Measurements from ENCODE around the gene MOBP. TPM values are rescaled to one million over a fixed set of nuclear protein-coding genes. Genes with fewer than 3 reads are reported as not detected.
"Not testable (repeated sequence)": the region's sequence is repeated elsewhere in the genome, so short reads cannot be mapped to it uniquely, and the experiment has no call there.

Gene MOBP
- total RNA-seq, 1 donor from 2014 or later = not detected

DNA sequence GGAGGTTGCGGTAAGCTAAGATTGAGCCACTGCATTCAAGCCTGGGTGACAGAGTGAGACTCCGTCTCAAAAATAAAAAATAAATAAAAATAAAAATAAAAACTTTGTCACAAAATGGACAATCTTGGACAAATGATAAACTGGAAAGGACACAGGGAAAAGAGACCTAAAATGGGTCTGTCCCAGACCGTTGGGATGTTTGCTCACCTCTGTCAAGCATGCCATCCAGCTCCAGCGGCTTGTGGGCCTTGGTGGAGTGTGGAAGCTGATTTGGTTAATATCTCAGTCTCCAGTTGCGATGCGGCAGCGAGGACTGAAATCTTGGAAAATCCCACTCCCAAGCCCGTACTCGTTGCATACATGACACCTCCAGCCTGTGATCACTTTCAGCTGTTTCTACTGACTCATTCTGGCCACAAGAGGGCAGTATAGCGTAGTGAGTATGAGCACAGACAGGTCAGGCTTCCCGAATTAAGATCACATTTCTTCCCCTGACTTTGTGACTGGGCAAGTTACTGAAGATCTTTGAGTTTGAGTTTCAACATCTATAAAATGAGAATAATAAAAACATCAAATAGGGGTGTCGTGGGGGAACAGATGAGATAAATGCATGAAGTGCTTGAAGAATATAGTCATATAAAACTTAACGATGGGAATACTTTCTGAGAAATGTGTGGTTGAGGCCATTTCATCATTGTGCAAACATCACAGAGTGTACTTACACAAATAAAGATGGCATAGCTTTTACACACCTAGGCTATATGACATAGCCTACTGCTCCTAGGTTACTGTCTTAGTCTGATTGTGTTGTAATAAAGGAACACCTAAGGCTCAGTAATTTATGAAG lies 19.6 kb upstream of the MOBP start:
- peak; percentile 93 for ATAC-seq
- DNase-seq = no peak
- intact Hi-C loops (cut with micrococcal nuclease) = loop anchor here (2.0 kb wide), 1 partner anchor 51 kb away; no protein-coding TSS in a partner anchor

GRCh38 chr3:39448506-39449233 lies 18.8 kb upstream of the MOBP start:
- ATAC-seq = no peak
- no peak for DNase-seq
- intact Hi-C loops (cut with micrococcal nuclease) = loop anchor here (2.0 kb wide), 1 partner anchor 50 kb away; no protein-coding TSS in a partner anchor

DNA sequence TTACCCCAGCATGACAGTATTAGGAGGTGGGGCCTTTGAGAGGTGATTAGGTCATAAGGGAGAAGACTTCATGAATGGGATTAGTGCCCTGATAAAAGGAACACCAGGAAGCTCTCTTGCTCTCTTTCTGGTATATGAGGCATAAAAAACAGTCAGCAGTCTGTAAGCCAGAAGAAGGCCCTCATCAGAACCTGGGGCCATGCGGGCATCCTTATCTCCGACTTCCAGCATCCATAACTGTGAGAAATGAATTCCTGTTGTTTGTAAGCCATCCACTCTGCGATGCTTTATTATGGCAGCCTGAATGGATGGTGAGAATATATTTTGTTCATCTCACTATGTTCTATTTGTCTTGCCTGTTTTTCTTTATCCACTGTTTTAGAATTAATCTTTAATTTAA lies 17.7 kb upstream of the MOBP start:
- ATAC-seq = no peak
- intact Hi-C loops (cut with micrococcal nuclease) = loop anchor here (2.0 kb wide), 1 partner anchor 49 kb away; no protein-coding TSS in a partner anchor
- DNase-seq = no peak

DNA sequence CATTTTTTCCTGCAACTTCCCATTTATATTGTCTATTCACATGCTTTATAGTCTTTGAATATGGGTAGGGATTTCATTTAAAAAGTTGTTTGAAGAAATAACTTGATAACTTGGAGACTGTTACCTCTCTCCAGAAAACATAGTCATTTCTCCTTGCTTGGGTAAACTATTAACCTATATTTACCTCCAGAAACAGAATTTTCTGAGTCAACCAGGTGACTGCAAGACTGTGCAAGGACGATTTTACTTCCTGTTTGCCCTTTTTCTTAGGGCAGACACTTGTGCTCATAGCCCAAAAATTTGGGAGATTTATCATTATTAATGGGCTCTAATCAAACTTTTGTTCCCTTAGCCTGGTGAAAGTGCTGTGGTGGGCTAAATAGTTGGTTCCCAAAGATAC lies 14.3 kb upstream of the MOBP start:
- ATAC-seq = no peak
- intact Hi-C loops (cut with micrococcal nuclease) = no loop called here
- DNase-seq = no peak

DNA sequence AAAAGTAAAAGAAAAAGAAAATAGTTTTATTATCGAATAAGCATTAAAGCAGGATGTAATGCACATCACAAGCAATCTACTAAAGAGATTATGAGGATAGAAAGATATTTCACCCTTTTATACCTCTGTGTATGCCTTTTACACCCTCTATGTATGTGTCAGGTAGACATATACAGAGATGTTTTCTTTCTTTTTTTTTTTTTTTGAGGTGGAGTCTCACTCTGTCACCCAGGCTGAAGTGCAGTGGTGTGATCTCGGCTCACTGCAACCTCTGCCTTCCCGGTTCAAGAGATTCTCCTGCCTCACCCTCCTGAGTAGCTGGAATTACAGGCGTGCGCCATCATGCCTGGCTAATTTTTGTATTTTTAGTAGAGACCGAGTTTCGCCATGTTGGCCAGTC lies 13.6 kb upstream of the MOBP start:
- intact Hi-C loops (cut with micrococcal nuclease); ATAC-seq; DNase-seq: not testable (repeated sequence)

- DNase-seq (no peak), ATAC-seq (no peak)
- intact Hi-C loops (cut with micrococcal nuclease) = no loop called here
These were observed 12.8 kb upstream of the MOBP start for GRCh38 chr3:39454591-39455217.

GRCh38 chr3:39456159-39456558 lies 11.3 kb upstream of the MOBP start:
- ATAC-seq = no peak
- no peak for DNase-seq
- intact Hi-C loops (cut with micrococcal nuclease) = no loop called here

- intact Hi-C loops (cut with micrococcal nuclease) = no loop called here
- no peak for DNase-seq
- ATAC-seq = no peak
These were observed 10.1 kb upstream of the MOBP start for GRCh38 chr3:39457361-39457760.

- DNase-seq; ATAC-seq; intact Hi-C loops (cut with micrococcal nuclease): not testable (repeated sequence)
These were observed 8.9 kb upstream of the MOBP start for GRCh38 chr3:39458579-39458978.

GRCh38 chr3:39460677-39461076 lies 6.8 kb upstream of the MOBP start:
- no peak for ATAC-seq

GRCh38 chr3:39463269-39463668 lies 4.2 kb upstream of the MOBP start:
- no peak for ATAC-seq

More at GRCh38 chr3:39460677-39461076, 6.8 kb upstream of the MOBP start:
- DNase-seq = no peak
- intact Hi-C loops (cut with micrococcal nuclease) = no loop called here

DNA sequence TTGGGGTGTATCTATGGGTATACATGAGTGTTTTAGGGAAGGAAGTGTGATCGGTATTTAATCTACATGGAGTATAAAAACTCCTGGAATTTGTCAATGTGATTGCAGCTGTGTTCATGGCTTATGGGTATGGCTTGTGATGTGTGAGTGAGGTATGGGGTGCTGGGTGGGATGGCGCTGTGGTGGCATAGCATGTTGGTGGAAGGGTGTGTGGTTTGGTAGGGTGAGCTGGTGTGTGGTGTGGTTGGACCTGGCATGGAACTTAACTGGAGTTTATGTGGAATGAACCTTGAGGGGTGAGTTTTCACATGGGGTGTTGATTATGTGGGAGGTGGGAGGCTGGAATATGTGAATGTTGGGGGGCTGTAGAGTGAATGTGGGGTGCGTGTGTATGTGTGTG lies 492 bp upstream of the MOBP start:
- no peak for ATAC-seq
- intact Hi-C loops (cut with micrococcal nuclease) = no loop called here
- DNase-seq = no peak

More at GRCh38 chr3:39463269-39463668, 4.2 kb upstream of the MOBP start:
- DNase-seq = no peak
- intact Hi-C loops (cut with micrococcal nuclease) = no loop called here

- no peak for DNase-seq
- ATAC-seq = no peak
- intact Hi-C loops (cut with micrococcal nuclease) = no loop called here
These were observed 592 bp downstream of the MOBP start for GRCh38 chr3:39468108-39468436.

GRCh38 chr3:39469258-39469657 lies 1.8 kb downstream of the MOBP start:
- intact Hi-C loops (cut with micrococcal nuclease) = no loop called here
- ATAC-seq (no peak), DNase-seq (no peak)

- DNase-seq = no peak
- intact Hi-C loops (cut with micrococcal nuclease) = no loop called here
These were observed 2.5 kb downstream of the MOBP start for GRCh38 chr3:39469945-39470344.

DNA sequence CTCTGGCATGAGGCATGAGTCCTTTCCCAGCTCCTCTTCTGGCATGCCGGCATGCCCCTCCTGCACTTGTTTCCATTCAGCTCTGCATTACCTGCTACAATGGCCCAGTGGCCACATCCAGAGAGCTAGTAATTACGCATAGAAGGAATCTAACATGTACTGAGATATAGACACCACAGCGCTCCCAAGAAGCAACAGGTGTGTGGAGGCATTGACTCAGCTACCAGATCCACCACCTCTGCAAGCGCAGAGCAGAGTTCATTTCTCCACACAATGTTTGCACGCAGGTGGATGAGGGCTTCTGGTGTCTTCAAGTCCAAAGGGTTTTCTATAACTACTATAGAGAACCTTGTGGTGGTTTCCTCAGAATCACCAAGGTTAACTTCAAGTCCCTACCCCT lies 4.2 kb downstream of the MOBP start:
- DNase-seq (no peak), ATAC-seq (no peak)
- intact Hi-C loops (cut with micrococcal nuclease) = no loop called here

More at GRCh38 chr3:39469945-39470344, 2.5 kb downstream of the MOBP start:
- ATAC-seq = no peak

DNA sequence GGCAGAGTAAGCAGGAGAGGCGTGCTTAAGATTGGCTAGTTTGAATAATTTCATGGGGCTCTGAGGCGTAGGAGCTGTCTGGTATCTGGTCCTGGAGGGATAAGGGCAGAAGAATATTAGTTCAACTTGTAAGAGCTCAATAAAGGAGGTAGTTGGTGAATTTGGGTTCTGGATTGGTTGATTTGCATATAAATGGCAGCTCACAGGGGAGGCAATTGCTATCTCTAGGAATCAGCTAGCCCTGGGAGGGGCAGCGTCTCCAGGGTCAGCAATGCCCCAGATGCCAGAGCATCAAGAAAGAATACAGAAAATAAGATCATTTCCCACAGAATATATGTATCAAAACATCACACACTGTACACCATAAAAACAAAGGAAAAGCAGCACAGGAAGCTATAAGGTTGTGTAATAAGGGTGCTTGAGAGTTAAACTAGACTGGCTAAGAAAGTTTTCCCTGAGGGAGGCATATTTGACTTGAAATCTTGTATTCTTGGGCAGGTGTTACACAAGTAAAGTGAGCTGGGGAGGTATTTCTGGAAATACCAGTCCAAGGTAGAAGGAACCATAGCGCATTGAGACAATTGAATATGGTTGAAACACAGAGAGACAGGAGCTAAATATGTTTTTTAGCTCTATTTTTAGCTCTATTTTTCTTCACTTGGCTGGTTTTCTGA lies 6.1 kb downstream of the MOBP start:
- DNase-seq (no peak), ATAC-seq (no peak)
- intact Hi-C loops (cut with micrococcal nuclease) = no loop called here

GRCh38 chr3:39474126-39474515 lies 6.6 kb downstream of the MOBP start:
- no peak for ATAC-seq

DNA sequence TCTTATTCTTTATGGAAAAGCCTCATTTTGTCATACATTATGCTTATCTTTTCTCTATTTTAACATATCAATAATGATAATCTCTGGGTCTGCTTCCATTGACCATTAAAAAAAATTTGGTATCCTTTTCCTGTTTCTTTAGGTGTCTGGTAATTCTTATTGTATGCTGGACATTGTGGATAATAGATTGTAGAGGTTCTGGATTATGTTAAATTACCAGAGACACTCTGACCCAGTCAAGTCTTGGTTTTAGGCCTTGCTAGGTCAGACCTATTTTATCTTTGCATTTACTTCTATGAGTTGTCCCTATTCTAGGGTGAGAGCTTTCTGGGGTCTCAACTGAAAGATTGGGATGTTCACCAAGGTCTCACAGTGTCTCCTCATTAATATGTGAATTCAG lies 9.3 kb downstream of the MOBP start:
- intact Hi-C loops (cut with micrococcal nuclease) = no loop called here
- no peak for DNase-seq
- ATAC-seq = no peak

More at GRCh38 chr3:39474126-39474515, 6.6 kb downstream of the MOBP start:
- intact Hi-C loops (cut with micrococcal nuclease) = no loop called here
- no peak for DNase-seq

Data from left ventricle myocardium superior (tissue), 1 donor.